ENCODE measurements around the gene FOXP1.

- TF ChIP-seq CTCF (IDR thresholded peaks at IDR 0.05; ENCODE audit: low read depth, low read length) (no peak), EZH2phosphoT487 (IDR thresholded peaks at IDR 0.05; ENCODE audit: low read depth) (no peak)
Observed at GRCh38 chr3:71318458-71318827, 265.1 kb downstream of the FOXP1 start.

Measured in OCI-LY3 (cell line).